DMS114 treated with DMSO at 0.1 percent for 48 hours (cell line): ENCODE results near the gene OVCH2.

Experiments
- DNase-seq: peaks from one replicate; lab custom pipeline; 2025; ENCODE audit not compliant: unreplicated experiment; lab: John Stamatoyannopoulos, UW

The OVCH2 gene

DNA sequence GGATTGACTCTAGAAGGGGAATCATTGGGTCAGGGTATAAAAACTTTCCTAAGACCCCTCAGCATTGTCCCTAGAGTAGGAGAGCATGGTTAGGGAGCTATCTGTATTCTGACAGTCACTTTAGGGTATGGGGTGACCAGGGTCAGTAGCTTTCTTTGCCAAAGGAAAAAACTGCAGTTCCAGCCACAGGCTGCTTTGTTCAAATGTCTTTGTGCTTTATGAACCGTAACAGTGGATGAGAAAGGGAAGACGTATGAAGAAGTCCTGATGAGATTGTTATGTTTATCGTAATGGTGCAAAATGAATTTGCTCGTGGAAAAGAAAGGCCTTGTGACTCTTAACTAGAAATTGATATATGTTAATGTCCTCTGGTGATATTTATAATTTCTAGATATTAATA, 63.0 kb downstream of the OVCH2 start:
- DNase-seq, result no peak

DNA sequence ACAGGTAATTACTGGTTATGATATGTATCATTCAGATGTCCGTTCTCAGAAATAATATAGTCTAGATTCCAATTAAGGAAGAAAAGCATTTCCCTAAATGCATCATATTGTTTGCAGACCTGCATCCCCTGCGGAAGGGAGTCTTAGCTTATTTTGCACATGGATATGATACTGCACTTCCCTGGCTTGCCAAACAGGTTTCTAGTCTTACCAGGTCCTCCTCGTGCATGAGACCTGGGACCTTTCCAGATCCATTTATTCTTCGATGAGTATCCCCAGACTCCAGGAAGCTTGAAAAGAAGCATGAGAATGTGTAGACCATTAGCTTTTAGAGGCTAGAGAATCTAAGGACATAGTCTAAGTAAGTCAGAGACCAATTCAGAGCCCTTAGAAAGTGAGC, 63.5 kb downstream of the OVCH2 start:
- DNase-seq, result no peak

DNA sequence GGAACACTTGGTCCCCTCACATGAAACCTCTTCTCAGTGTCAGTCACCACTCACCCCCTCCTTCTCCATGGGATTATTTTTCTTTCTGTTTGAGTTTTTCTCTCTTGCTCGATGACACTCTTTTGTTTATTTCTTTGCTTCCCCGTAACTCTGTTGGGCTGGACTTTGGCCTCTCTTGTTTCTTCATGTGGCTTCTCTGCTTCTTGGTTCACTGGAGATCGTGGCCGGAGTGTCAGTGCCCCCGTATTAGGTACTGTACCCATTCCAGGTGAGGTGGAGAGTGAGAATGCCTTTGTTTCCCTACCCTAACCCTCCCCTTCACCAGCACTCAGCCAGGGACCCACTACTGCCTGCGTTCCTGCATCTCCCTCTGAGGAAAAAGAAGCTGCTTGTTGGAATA, 65.5 kb downstream of the OVCH2 start:
- no peak for DNase-seq

DNA sequence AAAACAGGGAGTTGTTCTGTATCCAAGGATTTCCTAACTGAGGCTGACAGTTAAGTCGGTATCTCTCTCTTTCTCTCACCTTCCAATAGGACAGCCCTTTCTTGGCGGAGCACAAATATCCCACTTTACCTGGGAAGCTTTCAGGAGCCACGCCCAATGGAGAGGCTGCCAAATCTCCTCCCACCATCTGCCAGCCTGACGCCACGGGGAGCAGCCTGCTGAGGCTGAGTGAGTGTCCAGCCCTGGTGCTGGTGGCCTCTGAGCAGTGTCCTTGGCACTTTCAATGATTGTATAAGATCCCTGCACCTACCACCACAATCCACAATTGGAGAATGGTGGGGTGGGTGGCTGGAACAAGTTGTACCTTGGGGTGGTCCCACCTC, 66.6 kb downstream of the OVCH2 start:
- no peak for DNase-seq
